Measurements from ENCODE around the gene RAB4A.

RAB4A gene

GRCh38 chr1:229341774-229342655 lies 71.1 kb downstream of the RAB4A start:
- DNase-seq: peak; percentile 79

GRCh38 chr1:229342656-229343569 lies 72.0 kb downstream of the RAB4A start, which contains the start of gene CCSAP:
TSS of gene CCSAP (minus strand) at chr1:229343047. CDS start at chr1:229342465, 582 bp downstream.
- peak; percentile 58 for DNase-seq

GRCh38 chr1:229344139-229344538 lies 73.2 kb downstream of the RAB4A start:
- no peak for DNase-seq

- DNase-seq: no peak
Measured at GRCh38 chr1:229344937-229345684, 74.2 kb downstream of the RAB4A start.

GRCh38 chr1:229347528-229347927 lies 76.6 kb downstream of the RAB4A start:
- DNase-seq: no peak

- no peak for DNase-seq
Measured at GRCh38 chr1:229349463-229350385, 78.8 kb downstream of the RAB4A start.

GRCh38 chr1:229352975-229353374 lies 82.1 kb downstream of the RAB4A start:
- DNase-seq: no peak

- DNase-seq: no peak
Measured at GRCh38 chr1:229354226-229354625, 83.3 kb downstream of the RAB4A start.

Data from activated CD4-positive, CD25-positive, alpha-beta regulatory T cell treated with anti-CD3 and anti-CD28 coated beads, Interleukin-2, amount 50 U/mL, for 72 hours (primary cell).